NCI-H446 treated with DMSO at 0.1 percent for 48 hours (cell line): ENCODE data around the gene CREB1.
"Not testable (repeated sequence)": the region's sequence is repeated elsewhere in the genome, so short reads cannot be mapped to it uniquely, and the experiment has no call there.

Source experiments
- DNase-seq: peaks from one replicate; lab custom pipeline; 2025; lab: John Stamatoyannopoulos, UW

Gene CREB1

GRCh38 chr2:207529330-207530159, at the start of gene CREB1:
CREB1 (plus strand) TSS chr2:207529962; CDS start chr2:207555636, 25,674 bp downstream.
- peak; percentile 93 for DNase-seq

DNA sequence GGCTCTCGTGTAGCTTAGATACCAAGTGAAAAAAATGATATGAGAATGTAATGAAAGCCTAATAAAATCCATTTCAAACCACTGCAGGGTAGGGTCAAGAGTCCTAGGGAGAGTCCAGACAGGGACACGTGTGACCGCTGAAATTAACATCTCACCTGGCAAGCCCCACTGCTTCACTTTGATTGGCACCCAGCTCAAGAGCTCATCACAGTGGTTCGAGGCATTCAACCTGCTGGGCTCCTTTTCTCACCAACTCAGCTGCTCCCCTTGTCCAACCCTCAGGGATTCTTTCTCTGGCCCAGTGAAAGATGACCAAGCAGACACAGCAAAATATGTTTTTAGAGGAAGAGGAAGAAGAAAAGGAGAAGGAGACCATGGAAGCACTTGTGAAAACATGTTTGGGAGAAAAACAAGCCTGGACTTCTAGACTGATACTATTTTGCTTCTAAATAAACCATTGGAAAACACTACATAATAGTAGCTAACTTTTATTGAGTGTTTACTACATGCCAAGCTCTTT, 49.2 kb upstream of the CREB1 start:
- DNase-seq, result no peak

DNA sequence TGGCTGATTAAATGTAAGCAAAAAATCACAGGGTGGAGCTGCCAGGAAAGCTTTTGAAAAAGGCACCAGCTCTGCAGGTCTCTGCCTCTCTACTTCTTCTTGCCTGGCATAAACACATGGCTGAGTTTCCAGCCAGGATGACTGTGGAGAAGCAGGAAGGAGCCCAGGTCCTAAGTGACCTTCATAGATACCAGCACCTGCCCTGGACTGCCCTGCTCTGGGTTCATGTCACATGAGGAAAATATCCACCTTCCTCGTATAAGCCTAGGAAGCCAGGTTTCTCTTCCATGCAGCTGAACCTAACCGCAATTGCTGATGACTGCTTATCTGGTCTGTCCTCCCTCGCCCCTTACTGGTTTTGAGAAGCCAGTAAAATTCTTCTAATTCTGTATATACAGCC, 47.8 kb upstream of the CREB1 start:
- DNase-seq, result peak; percentile 39

DNA sequence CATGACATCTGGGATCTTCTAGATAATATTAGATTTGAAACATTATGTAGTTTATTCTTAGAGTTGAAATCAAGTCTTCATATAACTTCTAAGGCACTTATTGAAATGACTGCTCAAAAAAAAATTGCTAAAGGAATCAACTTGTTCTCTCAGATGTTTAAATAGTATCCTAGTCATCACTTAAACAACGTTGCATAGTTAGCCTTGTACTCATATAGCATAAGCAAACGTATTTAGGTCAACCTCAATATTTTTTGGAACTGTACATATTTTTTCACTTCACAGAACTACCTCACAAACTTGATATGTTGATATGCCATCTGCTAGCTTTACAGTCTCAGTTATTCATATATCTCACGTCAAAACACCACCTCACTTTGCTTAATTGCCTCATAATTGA, 47.1 kb upstream of the CREB1 start:
- DNase-seq, result no peak

DNA sequence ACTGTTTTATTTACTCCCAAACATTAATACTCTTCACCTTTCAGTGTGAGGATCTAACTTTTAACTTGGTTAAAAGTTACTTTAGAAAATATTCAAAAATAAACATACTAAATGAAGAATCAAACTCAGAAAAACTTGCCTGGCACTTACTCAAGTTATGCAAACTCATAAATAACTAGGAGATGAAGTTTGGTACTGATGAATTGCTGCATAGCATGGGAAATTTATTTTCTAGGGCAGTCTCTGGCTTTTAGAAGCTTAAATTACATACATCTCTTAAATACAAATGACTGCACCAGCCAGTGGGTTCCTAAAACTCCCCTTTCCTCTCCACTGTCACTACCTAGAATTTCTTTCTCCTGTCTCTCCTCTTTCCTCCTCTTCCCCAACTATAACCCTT, 46.7 kb upstream of the CREB1 start:
- DNase-seq, result no peak

DNA sequence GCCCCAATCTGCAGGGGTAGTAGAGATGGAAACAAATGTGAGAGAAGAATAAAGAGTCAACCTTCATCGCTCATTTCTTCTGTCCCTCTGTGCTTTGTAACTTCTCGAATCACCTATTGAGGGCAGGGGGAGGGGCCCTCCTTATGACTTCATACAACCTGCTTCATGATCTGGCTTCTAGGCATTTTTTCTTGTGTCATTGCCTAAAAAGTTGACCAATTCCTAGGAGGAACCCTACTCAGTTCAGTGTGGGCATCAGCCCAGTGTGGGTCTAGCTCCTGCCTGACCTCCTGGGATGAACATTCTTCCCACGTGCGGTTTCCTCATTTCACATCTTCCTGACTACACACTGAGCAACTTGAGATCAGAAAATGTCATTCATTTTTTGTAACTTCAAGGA, 46.3 kb upstream of the CREB1 start:
- no peak for DNase-seq

DNA sequence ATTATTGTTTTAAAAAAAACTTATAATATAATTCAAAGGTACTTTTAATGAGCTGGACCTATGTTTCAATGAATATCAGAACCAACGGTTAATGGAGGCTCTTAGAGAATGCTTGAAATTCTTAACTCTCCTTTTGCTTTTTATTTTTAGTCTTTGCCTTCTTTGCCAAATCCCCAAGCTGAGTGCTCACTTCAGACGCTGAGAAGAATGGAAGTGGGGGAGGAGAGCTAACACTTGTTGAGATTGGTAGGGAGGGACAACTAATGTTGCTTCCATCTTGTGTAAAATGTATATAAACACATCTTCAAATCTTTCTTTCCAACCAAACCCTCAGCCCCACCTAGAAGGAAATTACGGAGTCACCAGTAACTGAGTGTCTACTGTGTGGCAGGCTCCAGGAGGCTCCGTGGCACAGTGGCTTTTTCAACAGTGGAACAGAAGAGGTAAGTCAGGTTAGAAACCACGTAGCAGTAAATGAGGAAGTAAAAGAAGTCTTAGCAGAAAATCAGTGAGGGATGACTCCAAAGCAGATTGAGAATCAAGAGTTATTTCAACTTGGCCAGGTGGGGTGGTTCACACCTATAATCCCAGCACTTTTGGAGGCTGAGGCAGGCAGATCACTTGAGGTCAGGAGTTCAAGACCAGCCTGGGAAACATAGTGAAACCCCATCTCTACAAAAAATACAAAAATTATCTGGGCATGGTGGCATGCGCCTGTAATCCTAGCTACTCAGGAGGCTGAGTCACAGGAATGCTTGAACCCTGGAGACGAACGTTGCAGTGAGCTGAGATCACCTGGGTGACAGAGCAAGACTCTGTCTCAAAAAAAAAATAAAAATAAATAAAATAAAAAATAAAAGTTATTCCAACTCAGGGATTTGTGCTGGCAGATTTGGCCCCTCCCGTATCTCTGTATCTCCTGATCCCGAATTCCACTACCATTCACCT, 45.0 kb upstream of the CREB1 start:
- no peak for DNase-seq

GRCh38 chr2:207487650-207488311, 42.0 kb upstream of the CREB1 start:
- no peak for DNase-seq

DNA sequence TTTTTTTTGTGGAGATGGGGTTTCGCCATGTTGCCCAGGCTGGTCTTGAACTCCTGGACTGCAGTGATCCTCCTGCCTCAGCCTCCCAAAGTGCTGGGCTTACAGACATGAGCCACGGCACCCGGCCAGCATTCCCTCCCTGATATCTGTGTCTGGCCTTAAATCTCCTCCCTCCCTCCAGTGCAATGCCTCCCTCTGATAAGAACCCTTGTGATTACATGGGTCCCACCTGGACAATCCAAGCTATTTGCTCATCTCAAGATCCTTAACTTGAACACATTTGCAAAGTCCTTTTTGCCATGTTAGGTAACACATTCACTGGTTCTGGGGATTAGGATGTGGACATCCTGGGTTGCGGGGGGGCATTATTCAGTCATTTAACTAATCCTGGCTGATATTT, 40.5 kb upstream of the CREB1 start:
- DNase-seq, result no peak

DNA sequence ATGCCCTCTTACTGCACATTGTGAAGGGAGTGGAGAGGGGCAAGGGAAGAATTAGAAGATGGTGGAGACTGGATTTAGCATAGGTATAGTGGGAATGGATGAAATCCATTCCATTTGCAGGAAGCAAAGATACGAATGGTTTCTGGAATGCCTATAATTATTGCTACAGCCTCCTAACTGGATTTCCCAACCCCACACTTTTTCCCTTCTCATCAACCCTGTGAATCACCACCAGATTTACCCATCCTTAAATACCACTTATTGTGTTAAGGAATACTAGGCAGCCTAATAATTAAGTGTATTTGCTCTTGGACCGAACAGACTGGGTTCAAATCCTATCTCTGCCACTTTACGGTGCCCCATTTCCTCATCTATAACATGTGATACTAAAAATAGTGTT, 39.3 kb upstream of the CREB1 start:
- DNase-seq, result no peak

DNA sequence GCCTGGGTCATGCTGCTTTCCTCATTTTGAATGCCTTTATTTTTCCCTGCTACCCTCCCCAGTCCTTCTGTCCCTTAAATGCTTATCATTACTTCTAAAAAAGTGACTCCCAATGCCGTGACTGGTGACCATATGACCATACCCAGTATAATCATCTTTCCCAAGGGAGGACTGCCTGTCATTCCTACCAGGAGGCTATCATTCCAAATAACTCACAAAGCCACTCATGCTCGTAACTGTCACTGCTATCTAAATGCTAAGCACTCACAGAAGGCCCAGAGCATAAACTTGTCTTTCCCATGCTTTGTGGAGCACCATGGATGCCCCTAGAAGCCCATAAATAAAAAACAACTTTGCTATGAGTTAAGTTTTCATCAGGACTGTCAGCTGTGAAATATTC, 38.7 kb upstream of the CREB1 start:
- no peak for DNase-seq

DNA sequence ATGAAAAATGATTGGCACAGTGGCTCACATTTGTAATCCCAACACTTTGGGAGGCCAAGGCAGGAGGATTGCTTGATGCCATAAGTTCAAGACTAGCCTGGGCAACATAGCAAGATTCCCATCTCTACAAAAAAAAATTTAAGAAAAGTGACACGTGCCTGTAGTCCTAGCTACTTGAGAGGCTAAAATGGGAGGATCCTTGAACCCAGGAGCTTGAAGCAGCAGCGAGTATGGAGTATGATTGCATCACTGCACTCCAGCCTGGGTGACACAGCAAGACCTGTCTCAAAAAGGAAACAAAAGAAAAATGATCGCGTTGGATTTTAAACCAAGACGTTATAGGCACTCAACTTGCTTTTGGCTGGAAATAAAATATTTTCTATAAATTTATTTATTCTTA, 37.8 kb upstream of the CREB1 start:
- DNase-seq, result no peak

DNA sequence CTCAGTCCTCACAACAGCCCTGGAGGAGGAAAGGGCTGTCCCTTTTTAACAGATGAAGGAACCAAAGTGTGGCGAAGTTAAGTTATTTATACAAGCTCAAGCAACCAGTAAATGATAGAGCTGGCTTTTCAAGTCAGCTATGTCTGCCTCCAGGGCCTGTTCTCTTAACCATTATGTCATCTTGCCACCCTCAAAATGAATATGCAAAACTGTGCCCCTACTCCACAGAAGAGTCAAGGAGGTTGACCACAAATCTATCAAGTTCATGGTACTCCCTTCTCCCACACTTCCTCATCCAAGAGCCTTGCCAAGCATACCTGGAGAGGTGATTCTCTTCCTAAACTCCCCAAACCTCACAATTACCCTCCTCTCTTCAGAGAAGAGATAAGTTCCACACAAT, 37.3 kb upstream of the CREB1 start:
- DNase-seq, result no peak

DNA sequence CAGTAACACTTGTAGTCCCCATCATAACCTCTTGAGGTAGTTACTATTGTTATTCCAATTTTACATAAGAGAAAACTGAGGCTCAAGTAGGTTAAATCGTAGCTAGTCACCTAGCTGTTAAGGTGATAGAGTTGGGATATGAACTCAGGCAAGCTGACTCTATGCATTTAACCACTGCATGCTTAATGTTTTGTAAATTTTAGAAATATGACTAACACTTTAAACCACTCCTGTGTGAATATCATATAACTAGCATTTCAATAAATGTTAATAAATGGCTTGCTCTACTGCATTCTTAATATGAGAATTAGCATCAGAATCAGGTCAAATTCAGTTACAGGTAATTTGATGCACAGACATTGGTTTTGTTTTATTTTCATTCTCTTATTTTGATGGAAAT, 35.6 kb upstream of the CREB1 start:
- no peak for DNase-seq

DNA sequence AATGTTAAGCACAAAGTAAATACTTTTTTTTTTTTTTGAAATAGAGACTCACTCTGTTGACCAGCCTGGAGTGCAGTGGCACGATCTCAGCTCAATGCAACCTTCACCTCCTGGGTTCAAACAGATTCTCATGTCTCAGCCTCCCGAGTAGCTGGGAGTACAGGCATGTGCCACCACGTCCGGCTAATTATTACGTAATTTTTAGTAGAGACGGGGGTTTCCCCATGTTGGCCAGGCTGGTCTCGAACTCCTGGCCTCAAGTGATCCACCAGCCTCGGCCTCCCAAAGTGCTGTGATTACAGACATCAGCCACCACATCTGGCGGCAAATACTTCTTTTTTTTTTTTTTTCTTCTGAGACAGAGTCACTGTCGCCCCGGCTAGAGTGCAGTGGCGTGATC, 32.8 kb upstream of the CREB1 start:
- not testable (repeated sequence) for DNase-seq

GRCh38 chr2:207497596-207497995, 32.2 kb upstream of the CREB1 start:
- DNase-seq, result no peak

DNA sequence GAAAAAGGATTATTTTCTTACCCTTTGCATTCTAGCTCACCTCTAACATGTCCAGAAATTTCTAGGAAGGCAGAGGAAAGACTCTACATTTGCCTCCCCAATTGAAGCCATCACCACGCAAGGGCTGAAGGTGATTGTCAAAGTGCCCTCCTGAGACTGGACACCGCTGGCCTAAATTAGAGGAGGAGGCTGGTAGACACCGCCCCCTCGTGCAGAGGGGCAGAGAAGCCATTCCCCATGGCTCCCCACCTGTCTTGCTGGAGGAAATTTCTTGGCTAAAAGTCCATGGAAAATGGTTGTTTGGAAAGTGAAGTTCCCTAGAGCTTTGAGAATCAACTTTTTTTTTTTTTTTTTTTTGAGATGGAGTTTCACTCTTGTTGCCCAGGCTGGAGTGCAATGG, 31.3 kb upstream of the CREB1 start:
- no peak for DNase-seq

DNA sequence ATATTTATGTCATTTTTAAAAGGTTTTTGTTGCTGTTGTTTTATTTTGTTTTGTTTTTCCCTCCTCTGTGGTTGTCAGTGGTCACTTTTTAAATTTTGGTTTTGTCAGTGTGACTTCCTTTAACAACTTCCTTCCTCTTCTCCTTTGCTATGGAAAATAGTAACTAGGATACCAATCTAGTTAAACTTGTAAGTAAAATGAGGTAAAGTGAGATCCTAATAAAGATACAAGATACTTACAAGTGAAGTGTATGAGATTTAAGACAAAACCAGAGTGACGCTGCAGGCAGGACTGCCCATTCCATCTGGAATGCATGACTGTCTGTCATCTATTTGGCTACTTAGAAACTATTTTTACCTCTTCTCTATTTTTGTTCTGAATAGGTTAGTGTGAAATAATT, 30.6 kb upstream of the CREB1 start:
- DNase-seq, result no peak

DNA sequence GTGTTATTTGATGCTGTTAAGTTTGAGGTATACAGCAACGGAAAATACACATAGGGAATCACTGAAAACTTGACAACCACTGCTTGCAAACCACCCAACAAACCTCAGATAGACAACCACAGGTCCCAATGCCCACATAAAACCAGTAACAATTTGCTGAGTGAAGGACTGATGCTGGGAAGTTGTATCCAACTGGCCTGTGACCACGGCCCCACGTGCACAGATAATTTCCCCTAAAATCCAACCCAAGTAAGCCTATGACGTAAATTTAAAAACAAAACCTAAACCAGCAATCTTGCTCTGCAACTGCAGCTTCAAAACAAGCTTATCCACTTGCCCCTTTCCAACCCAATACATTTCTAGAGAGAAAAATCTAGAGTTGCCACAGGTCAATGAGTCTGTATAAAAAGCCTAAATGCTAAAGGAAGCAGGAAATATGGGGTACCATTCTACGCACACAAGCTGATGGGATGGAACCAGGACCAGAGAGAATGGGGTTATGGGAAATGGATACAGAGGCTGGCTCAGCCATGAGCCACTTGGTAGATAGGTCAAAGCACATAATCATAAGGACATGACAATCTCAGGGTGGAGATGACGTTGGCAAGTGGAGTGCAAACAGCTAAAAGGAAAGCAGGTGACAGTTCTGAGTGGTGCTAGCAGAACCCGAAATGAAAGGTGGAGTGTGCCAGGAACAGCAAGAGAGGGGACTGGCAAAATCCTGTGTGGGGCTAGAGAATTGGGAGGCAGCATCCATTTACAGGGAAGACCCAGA, 27.8 kb upstream of the CREB1 start:
- DNase-seq, result no peak

- DNase-seq, result no peak
Measured at GRCh38 chr2:207502577-207503198, 27.1 kb upstream of the CREB1 start.

DNA sequence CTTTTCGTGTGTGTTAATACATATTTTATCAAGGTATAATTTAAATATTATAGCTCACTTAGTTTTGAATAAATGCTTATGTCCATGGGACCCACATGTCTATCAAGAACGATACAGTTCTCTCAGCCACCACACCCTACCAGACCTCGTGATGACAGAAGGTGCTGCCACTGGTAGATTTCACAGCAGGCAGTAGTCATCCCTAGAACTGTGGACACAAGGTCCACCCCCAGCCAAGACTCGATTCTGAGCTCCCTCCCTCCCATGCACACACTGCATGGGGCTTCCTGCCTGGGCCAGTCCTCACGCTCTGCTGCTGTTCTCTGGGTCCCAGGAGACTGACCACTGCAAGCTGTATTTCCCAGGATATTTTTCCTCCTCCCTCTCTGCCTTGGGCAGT, 26.5 kb upstream of the CREB1 start:
- DNase-seq, result no peak
